Keratinocyte (primary cell): ENCODE data around the gene LRP3. TPM values are rescaled to one million over a fixed set of nuclear protein-coding genes. Genes with fewer than 3 reads are reported as not detected.

Experiments used
- DNase-seq: peaks from one replicate; pipeline ENCODE4 v3.0.0-alpha.2; 2011; ENCODE audit warnings: low read depth, missing footprints, low spot score
- FAIRE-seq: peaks from 2 replicates; lab custom pipeline; 2011; peaks lifted over from hg19 to GRCh38; lab: Jason Lieb, UNC
- H2AFZ ChIP-seq: 2 replicates; pipeline ENCODE4 v1.6.0; 2012; ENCODE audit warnings: low read length, control low read depth, inconsistent platforms; ENCODE audit not compliant: control insufficient read depth
- H3K27ac ChIP-seq: 2 replicates; pipeline ENCODE4 v1.5.1; 2011; ENCODE audit warnings: low read length; ENCODE audit not compliant: control insufficient read depth, insufficient read depth
- H3K27me3 ChIP-seq: 3 replicates; pipeline ENCODE4 v1.6.0; 2011; ENCODE audit warnings: low read length; ENCODE audit not compliant: control insufficient read depth, insufficient read depth; ENCODE audit errors: extremely low read depth
- H3K36me3 ChIP-seq, 2 experiments: 2 replicates in 1 of 2; 3 replicates in 1 of 2; pipeline ENCODE4 v1.5.1; 2011; ENCODE audit warnings: low read length in 2 of 2, mild to moderate bottlenecking in 1 of 2; ENCODE audit not compliant: control insufficient read depth in 2 of 2, insufficient read depth in 2 of 2; ENCODE audit errors: extremely low read depth in 1 of 2
- H3K4me1 ChIP-seq: 3 replicates; pipeline ENCODE4 v1.5.1; 2011; ENCODE audit warnings: low read length; ENCODE audit not compliant: control insufficient read depth, insufficient read depth; ENCODE audit errors: extremely low read depth
- H3K4me2 ChIP-seq: 3 replicates; pipeline ENCODE4 v1.6.0; 2011; ENCODE audit warnings: low read depth, low read length; ENCODE audit not compliant: control insufficient read depth, insufficient read depth; ENCODE audit errors: extremely low read depth
- H3K4me3 ChIP-seq, 3 experiments: fragments of 200-600 bp in 1 of 3; sonication (generic) in 1 of 3; 2 replicates in 2 of 3; 3 replicates in 1 of 3; pipeline ENCODE4 v1.5.1; 2011 to 2016; ENCODE audit warnings: low read length in 3 of 3, mild to moderate bottlenecking in 3 of 3, control low read depth in 2 of 3, inconsistent platforms in 1 of 3, low read depth in 1 of 3, mixed read lengths in 1 of 3, mixed run types in 1 of 3, moderate library complexity in 1 of 3; ENCODE audit not compliant: control insufficient read depth in 2 of 3, insufficient read depth in 2 of 3; ENCODE audit errors: extremely low read depth in 1 of 3
- H3K79me2 ChIP-seq: 2 replicates; pipeline ENCODE4 v1.6.0; 2012; ENCODE audit warnings: low read length; ENCODE audit not compliant: control insufficient read depth, insufficient read depth
- H3K9ac ChIP-seq: 3 replicates; pipeline ENCODE4 v1.6.0; 2011; ENCODE audit warnings: low read length; ENCODE audit not compliant: control insufficient read depth, insufficient read depth; ENCODE audit errors: extremely low read depth
- H3K9me1 ChIP-seq: 3 replicates; pipeline ENCODE4 v1.6.0; 2011; ENCODE audit warnings: low read length; ENCODE audit not compliant: control insufficient read depth, insufficient read depth; ENCODE audit errors: extremely low read depth
- H3K9me3 ChIP-seq: 2 replicates; pipeline ENCODE4 v1.5.1; 2012; ENCODE audit warnings: low read depth, low read length; ENCODE audit not compliant: control insufficient read depth
- H4K20me1 ChIP-seq: 3 replicates; pipeline ENCODE4 v1.6.0; 2011; ENCODE audit warnings: low read length; ENCODE audit not compliant: control insufficient read depth, insufficient read depth; ENCODE audit errors: extremely low read depth
- EZH2 ChIP-seq: IDR thresholded peaks from one replicate; pipeline ENCODE4 v1.6.1; 2012; ENCODE audit warnings: inconsistent platforms, mild to moderate bottlenecking, low read length, moderate library complexity
- dilution Hi-C: fragments of 300-500 bp; cut with MboI; formaldehyde crosslinking; loops from one replicate; pipeline ENCODE4 v1.7.0; 2020; ENCODE audit warnings: low sequenced_read_pairs; ENCODE audit not compliant: extremely low pct_ligation_motif_present
- polyA plus RNA-seq, 5 experiments: library from polyadenylated mRNA; depleted of rRNA in 3 of 5; stranded (reverse) in 3 of 5; stranded (forward) in 1 of 5; unstranded in 1 of 5; fragments of >200 nt; gene quantifications; 1 replicate in 1 of 5; 2 replicates in 3 of 5; 3 replicates in 1 of 5; pipeline versions ENCODE4 v1.2.1 to v1.2.3, GENCODE V29; 2011 to 2012; ENCODE audit warnings: missing spikeins in 2 of 5, low read depth in 1 of 5, low replicate concordance in 1 of 5
- TF ChIP-seq, protein P1 (sequence below), 3 experiments: IDR thresholded peaks in 1 of 3; conservative IDR thresholded peaks in 1 of 3; optimal IDR thresholded peaks in 1 of 3; 2 replicates in 2 of 3; 3 replicates in 1 of 3; pipeline versions ENCODE3 to v1.5.1; 2011; ENCODE audit warnings: low read length in 3 of 3, mild to moderate bottlenecking in 3 of 3, moderate library complexity in 2 of 3, control low read depth in 1 of 3, inconsistent platforms in 1 of 3; ENCODE audit not compliant: insufficient read depth in 2 of 3; ENCODE audit errors: extremely low read depth in 1 of 3

The LRP3 gene
- polyA plus RNA-seq, 1 donor (not counting 4 experiments of a cell fraction or from before 2014, with no cell fraction given): 5.0 TPM

GRCh38 chr19:33220115-33220514 is 26.0 kb downstream of the LRP3 start:
- Histone ChIP-seq H3K27ac (no peak overlapping the region), H3K36me3 (no peaks in the 10 kb centered on the region), H3K79me2 (no peaks in the 10 kb centered on the region), H3K9ac (no peak overlapping the region), H2AFZ (no peak overlapping the region), H3K9me1 (no peaks in the 10 kb centered on the region), H3K4me1 (no peaks in the 10 kb centered on the region), H3K4me2 (no peak overlapping the region), H3K9me3 (no peaks in the 10 kb centered on the region), H4K20me1 (no peaks in the 10 kb centered on the region), H3K27me3 (peaks cover 22% of the 10 kb centered on the region), H3K4me3 (no peak overlapping the region)
- dilution Hi-C loops: no loop called here
- no peak for FAIRE-seq
- no peak for DNase-seq
- no peak for TF ChIP-seq EZH2
- TF ChIP-seq, protein P1, sequence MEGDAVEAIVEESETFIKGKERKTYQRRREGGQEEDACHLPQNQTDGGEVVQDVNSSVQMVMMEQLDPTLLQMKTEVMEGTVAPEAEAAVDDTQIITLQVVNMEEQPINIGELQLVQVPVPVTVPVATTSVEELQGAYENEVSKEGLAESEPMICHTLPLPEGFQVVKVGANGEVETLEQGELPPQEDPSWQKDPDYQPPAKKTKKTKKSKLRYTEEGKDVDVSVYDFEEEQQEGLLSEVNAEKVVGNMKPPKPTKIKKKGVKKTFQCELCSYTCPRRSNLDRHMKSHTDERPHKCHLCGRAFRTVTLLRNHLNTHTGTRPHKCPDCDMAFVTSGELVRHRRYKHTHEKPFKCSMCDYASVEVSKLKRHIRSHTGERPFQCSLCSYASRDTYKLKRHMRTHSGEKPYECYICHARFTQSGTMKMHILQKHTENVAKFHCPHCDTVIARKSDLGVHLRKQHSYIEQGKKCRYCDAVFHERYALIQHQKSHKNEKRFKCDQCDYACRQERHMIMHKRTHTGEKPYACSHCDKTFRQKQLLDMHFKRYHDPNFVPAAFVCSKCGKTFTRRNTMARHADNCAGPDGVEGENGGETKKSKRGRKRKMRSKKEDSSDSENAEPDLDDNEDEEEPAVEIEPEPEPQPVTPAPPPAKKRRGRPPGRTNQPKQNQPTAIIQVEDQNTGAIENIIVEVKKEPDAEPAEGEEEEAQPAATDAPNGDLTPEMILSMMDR (optimal IDR thresholded peaks at IDR 0.05 in 1 of 3, IDR thresholded peaks at IDR 0.05 in 1 of 3, conservative IDR thresholded peaks at IDR 0.05 in 1 of 3; ENCODE audit: extremely low read depth in 1 of 3, insufficient read depth in 2 of 3, low read length in 3 of 3): no peak

- Histone ChIP-seq H3K9ac (no peak overlapping the region), H3K9me1 (no peaks in the 10 kb centered on the region), H3K9me3 (no peaks in the 10 kb centered on the region), H3K4me2 (no peak overlapping the region), H3K4me3 (no peak overlapping the region), H3K27ac (no peak overlapping the region), H2AFZ (no peak overlapping the region), H3K79me2 (no peaks in the 10 kb centered on the region), H3K36me3 (no peaks in the 10 kb centered on the region), H3K4me1 (no peaks in the 10 kb centered on the region), H3K27me3 (peaks cover 27% of the 10 kb centered on the region), H4K20me1 (no peaks in the 10 kb centered on the region)
- dilution Hi-C loops: no loop called here
- FAIRE-seq: no peak
- TF ChIP-seq EZH2: no peak
- TF ChIP-seq, protein P1 (optimal IDR thresholded peaks at IDR 0.05 in 1 of 3, IDR thresholded peaks at IDR 0.05 in 1 of 3, conservative IDR thresholded peaks at IDR 0.05 in 1 of 3; ENCODE audit: extremely low read depth in 1 of 3, insufficient read depth in 2 of 3, low read length in 3 of 3): no peak
- DNase-seq: no peak
Measured at GRCh38 chr19:33220735-33221134, 26.6 kb downstream of the LRP3 start.
